HEK293T (cell line): Measurements from ENCODE around the gene TENT4A.

Experiments
- CTCF ChIA-PET: fragments of 350-600 bp; formaldehyde crosslinking; extraction: SDS; loops from one replicate; lab custom pipeline; 2021; ENCODE audit warnings: antibody characterized with exemption, inconsistent platforms; lab: Yijun Ruan, JAX
- POLR2A ChIA-PET: fragments of 350-600 bp; formaldehyde crosslinking; extraction: SDS; loops from one replicate; lab custom pipeline; 2020; ENCODE audit warnings: antibody characterized with exemption, inconsistent platforms; lab: Yijun Ruan, JAX
- DNase-seq: peaks from one replicate; pipeline ENCODE4 v3.0.0; 2012; ENCODE audit warnings: mixed read lengths; ENCODE audit errors: extremely low spot score
- ARNT ChIP-seq: fragments of 450-650 bp; IDR thresholded peaks from 2 replicates; pipeline ENCODE4 v1.6.1; 2017; ENCODE audit warnings: mild to moderate bottlenecking
- BHLHE40 ChIP-seq: fragments of 450-650 bp; IDR thresholded peaks from 2 replicates; pipeline ENCODE4 v1.6.1; 2016; ENCODE audit warnings: mild to moderate bottlenecking, moderate library complexity, borderline replicate concordance
- CTBP1 ChIP-seq: fragments of 450-650 bp; IDR thresholded peaks from 2 replicates; pipeline ENCODE4 v1.6.1; 2016; ENCODE audit warnings: borderline replicate concordance
- ELF4 ChIP-seq: fragments of 450-650 bp; IDR thresholded peaks from 2 replicates; pipeline ENCODE4 v1.6.1; 2017; ENCODE audit warnings: antibody characterized with exemption
- FOXA1 ChIP-seq: fragments of 450-650 bp; IDR thresholded peaks from 2 replicates; pipeline ENCODE4 v1.6.1; 2016; ENCODE audit warnings: mild to moderate bottlenecking
- FOXK2 ChIP-seq: fragments of 450-650 bp; IDR thresholded peaks from 2 replicates; pipeline ENCODE4 v1.6.1; 2016; ENCODE audit warnings: mild to moderate bottlenecking
- FOXM1 ChIP-seq: fragments of 450-650 bp; IDR thresholded peaks from 2 replicates; pipeline ENCODE4 v1.6.1; 2017; ENCODE audit warnings: mild to moderate bottlenecking, borderline replicate concordance
- HDGF ChIP-seq: fragments of 450-650 bp; IDR thresholded peaks from 2 replicates; pipeline ENCODE4 v1.6.1; 2017; ENCODE audit warnings: antibody characterized with exemption, borderline replicate concordance
- L3MBTL2 ChIP-seq: fragments of 450-650 bp; conservative IDR thresholded peaks from 2 replicates; pipeline ENCODE4 v1.6.1; 2016; ENCODE audit warnings: mild to moderate bottlenecking
- LEF1 ChIP-seq: fragments of 450-650 bp; IDR thresholded peaks from 2 replicates; pipeline ENCODE4 v1.6.1; 2017; ENCODE audit warnings: mild to moderate bottlenecking, borderline replicate concordance
- NFRKB ChIP-seq: fragments of 450-650 bp; IDR thresholded peaks from 2 replicates; pipeline ENCODE4 v1.6.1; 2016; ENCODE audit warnings: mild to moderate bottlenecking, moderate library complexity
- SP1 ChIP-seq: fragments of 450-650 bp; IDR thresholded peaks from 2 replicates; pipeline ENCODE4 v1.6.1; 2017
- SUZ12 ChIP-seq: fragments of 450-650 bp; IDR thresholded peaks from 2 replicates; pipeline ENCODE4 v1.6.1; 2016; ENCODE audit warnings: mild to moderate bottlenecking
- TARDBP ChIP-seq: fragments of 450-650 bp; IDR thresholded peaks from 2 replicates; pipeline ENCODE4 v1.6.1; 2016
- ZNF384 ChIP-seq: fragments of 450-650 bp; IDR thresholded peaks from 2 replicates; pipeline ENCODE4 v1.6.1; 2016
- TF ChIP-seq, protein P1 (sequence below): fragments of 450-650 bp; IDR thresholded peaks from 2 replicates; pipeline ENCODE4 v1.6.1; 2016

The TENT4A gene

DNA sequence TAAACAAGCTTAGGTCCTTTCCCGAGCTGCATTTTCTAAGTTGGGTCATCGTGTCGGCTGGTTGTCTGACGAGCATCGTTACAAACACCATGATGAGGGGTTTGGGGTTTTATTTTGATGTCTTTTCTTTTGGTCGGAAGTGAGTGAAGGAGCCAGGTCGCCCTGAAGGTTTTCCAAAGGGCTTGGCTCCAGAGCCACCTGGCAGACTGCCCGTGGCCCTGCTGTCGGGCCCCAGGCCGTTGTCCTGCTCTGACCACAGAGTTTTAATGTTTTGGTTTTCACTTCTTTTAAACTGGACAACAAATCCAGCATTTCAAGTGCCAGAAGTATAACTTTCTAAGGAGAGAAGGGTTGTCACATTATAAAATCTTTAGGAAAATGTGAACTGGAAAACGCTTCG lies 42.3 kb downstream of the TENT4A start:
- CTCF ChIA-PET: no interaction called here
- no peak for DNase-seq
- POLR2A ChIA-PET: no interaction called here
- TF ChIP-seq FOXA1 (no peak), NFRKB (no peak), ELF4 (no peak), ARNT (no peak), ZNF384 (no peak), CTBP1 (no peak), SUZ12 (no peak), LEF1 (no peak), SP1 (no peak), FOXK2 (no peak), HDGF (no peak), BHLHE40 (no peak)
- TF ChIP-seq, protein P1, sequence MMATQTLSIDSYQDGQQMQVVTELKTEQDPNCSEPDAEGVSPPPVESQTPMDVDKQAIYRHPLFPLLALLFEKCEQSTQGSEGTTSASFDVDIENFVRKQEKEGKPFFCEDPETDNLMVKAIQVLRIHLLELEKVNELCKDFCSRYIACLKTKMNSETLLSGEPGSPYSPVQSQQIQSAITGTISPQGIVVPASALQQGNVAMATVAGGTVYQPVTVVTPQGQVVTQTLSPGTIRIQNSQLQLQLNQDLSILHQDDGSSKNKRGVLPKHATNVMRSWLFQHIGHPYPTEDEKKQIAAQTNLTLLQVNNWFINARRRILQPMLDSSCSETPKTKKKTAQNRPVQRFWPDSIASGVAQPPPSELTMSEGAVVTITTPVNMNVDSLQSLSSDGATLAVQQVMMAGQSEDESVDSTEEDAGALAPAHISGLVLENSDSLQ: no peak

DNA sequence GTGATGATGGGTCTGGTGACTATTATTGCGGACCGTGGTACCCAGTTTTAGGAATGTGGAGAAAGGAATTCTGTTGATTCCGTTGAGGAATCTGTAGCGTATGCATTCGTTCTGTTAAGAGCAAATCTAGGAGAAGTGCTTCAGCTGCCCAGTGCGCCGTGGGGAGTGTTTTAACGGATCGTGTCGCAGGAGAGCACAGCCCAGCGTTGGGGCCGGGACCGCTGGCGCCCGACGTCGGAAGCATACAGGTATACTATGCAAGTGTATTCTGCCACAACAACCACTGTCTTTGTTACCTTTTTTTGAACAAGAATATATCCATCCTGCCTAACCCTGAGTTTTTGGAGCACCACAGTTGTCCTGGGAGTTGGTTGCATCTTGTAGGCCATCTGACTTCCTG lies 42.7 kb downstream of the TENT4A start:
- CTCF ChIA-PET: no interaction called here
- DNase-seq: no peak
- POLR2A ChIA-PET: no interaction called here
- no peak for TF ChIP-seq FOXK2

DNA sequence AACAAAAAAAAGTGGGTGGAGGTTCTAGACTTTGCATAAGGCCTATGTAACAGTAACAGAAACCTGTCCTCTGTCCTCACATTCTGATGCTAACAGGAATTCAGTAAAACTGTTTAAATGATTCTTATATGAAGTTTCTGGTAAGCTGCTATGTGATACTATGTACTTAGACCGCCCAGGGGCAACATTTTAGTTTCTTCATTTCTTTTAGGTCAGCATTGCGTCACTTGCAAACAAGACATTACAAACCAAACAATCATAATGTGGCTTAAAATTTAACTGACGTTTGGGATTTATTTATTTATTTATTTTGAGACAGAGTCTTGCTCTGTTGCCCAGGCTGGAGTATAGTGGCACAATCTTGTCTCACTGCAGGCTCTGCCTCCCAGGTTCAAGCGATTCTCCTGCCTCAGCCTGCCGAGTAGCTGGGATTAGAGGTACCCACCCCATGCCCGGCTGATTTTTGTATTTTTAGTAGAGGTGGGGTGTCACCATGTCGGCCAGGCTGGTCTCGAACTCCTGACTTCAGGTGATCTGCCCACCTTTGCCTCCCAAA lies 44.3 kb downstream of the TENT4A start:
- ChIA-PET CTCF (no interaction called here), POLR2A (no interaction called here)
- TF ChIP-seq NFRKB: no peak
- TF ChIP-seq SUZ12: no peak
- no peak for DNase-seq

DNA sequence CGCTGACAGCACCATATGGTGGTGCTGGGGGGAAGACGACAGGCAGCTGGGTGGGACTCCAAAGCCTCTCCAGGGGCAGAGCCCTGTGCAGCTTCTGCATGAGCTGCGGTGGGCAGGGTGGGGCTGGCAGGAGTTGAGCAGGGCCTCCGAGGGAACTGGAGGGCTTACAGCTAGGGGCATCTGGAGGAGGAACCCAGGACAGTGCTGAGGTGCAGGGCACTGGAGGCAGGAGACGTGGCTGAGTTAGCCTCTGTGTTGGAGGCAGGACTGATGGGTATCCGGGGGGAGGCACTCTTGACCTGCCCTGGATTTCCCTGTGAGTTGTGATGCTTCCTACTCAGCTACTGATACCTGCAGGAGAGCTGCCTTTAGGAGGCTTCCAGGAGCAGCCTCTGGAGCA lies 45.0 kb downstream of the TENT4A start:
- POLR2A ChIA-PET: no interaction called here
- DNase-seq: no peak
- CTCF ChIA-PET: no interaction called here
- TF ChIP-seq SUZ12 (no peak), FOXA1 (no peak), NFRKB (no peak)

DNA sequence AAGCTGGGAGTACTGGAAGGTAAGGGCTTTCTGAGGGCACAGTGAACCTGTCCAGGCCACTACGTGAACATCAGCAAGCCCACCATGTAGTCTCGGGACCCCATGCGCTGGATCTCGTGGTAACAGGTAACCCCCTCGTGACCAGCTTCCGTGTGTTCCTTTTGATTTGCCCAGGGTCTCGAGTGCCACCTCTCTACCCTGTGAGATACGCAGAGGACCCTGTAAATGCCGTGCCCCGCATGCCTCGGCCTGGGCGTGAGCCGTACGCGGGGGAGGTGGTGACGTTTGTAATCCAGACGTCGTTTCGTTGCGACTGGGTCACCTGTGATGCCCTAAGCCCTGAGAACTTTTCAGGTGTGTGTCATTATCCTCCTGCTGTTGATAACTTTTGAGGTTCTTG lies 45.5 kb downstream of the TENT4A start:
- CTCF ChIA-PET: no interaction called here

DNA sequence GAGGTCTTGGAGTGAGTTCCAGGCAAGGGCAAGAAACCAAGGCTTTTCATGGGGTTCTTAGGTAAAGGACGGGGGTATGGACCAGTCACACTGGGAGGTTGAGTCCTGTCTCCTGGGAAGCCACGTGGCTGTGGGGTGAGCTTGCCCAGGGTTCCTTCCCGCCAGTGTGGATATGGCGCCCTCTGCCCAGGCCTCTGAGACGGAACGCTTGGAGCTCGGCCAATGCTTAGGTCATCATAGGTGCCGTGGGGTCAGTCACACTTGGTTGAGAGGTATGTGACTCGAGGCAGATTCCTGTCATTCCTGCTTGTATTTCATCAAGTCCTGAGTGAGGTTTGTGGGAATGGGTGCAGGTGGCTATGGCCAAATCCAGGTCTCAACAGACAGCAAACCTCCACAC lies 46.2 kb downstream of the TENT4A start:
- TF ChIP-seq ELF4: no peak
- no peak for TF ChIP-seq BHLHE40
- no peak for TF ChIP-seq FOXM1
- no peak for TF ChIP-seq LEF1
- TF ChIP-seq FOXK2: no peak
- no peak for TF ChIP-seq FOXA1
- TF ChIP-seq HDGF: no peak
- TF ChIP-seq TARDBP: no peak
- TF ChIP-seq ARNT: no peak
- no peak for TF ChIP-seq L3MBTL2
- no peak for TF ChIP-seq ZNF384
- no peak for TF ChIP-seq CTBP1
- TF ChIP-seq NFRKB: no peak
- TF ChIP-seq SUZ12: no peak
- TF ChIP-seq, protein P1: no peak
- no peak for TF ChIP-seq SP1
- POLR2A ChIA-PET: no interaction called here
- DNase-seq: no peak
- CTCF ChIA-PET: no interaction called here

More for the DNA sequence above, 45.5 kb downstream of the TENT4A start:
- no peak for DNase-seq
- POLR2A ChIA-PET: no interaction called here
- TF ChIP-seq LEF1 (no peak), CTBP1 (no peak), BHLHE40 (no peak), SP1 (no peak), NFRKB (no peak), FOXA1 (no peak), ARNT (no peak), ZNF384 (no peak), HDGF (no peak), FOXM1 (no peak), SUZ12 (no peak), FOXK2 (no peak), L3MBTL2 (no peak), TARDBP (no peak), ELF4 (no peak)
- TF ChIP-seq, protein P1: no peak

DNA sequence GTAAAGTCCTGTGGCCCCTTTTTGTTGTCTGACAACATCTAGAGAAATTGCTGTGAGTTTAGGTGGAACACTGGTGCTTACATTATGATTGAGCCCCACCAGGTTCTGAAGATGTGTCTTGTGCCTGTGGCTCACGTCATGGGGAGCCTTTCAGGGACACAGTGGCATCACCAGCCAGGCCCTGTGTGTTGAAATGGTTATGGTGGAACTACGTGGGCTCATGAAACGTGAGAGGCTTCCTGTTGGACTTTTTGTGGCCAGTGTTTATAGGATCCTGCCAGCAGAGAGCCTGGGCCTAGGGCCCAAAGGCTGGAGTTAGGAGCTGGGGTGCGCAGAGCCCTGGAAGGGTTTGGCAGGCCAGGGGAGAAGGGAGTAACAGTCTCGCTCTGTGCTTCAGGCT lies 46.8 kb downstream of the TENT4A start:
- POLR2A ChIA-PET: no interaction called here
- TF ChIP-seq SP1 (no peak), SUZ12 (no peak), FOXA1 (no peak), LEF1 (no peak), ARNT (no peak), TARDBP (no peak), BHLHE40 (no peak), L3MBTL2 (no peak), FOXK2 (no peak), FOXM1 (no peak), HDGF (no peak), NFRKB (no peak), CTBP1 (no peak)
- TF ChIP-seq, protein P1: no peak
- DNase-seq: no peak
- CTCF ChIA-PET: interaction anchor here (1.2 kb wide), 1 partner anchor 9 kb away, joined by 3 read pairs; no protein-coding TSS in a partner anchor
